Ramos (cell line): ENCODE results near the gene PCDHGA9.

Source experiments
- in situ Hi-C: fragments of 300-500 bp; cut with MboI; formaldehyde crosslinking; loops from one replicate; pipeline ENCODE4 v1.14.3; 2022; ENCODE audit warnings: low sequenced_read_pairs; ENCODE audit not compliant: unreplicated experiment

PCDHGA9 gene

DNA sequence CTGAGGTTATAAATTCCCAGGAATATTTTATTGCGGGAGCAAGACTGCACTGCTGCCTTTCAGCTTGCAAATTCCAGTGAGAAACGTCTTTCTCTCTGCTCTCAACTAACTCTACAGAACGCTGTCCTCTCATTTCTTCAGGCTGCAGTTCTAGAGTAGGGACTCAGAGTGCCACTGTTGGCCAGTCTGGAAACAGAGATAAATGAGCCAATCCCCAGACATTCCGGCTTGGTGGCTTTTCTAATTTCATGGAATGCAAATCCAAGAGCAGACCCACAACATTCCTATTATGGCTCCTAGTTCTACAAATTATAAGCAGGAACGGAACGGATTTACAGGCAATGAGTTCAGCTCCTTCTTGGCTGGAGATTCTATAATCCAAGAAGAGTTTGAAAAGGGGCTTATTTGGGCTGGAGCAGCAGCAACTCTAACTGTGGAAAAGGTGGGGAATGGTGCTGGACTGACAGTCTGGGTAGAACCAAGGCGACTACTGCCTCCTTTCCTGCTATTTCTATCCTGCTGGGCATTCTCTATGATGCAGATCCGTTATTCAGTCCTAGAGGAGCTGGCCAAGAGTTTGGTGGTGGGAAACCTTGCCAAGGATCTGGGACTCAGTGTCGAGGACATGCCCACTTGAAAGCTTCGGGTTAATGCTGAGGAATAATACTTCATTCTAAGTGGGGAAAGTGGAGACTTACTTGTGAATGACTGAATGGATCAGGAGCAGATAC, 37.0 kb downstream of the PCDHGA9 start:
- in situ Hi-C loops = no loop called here

DNA sequence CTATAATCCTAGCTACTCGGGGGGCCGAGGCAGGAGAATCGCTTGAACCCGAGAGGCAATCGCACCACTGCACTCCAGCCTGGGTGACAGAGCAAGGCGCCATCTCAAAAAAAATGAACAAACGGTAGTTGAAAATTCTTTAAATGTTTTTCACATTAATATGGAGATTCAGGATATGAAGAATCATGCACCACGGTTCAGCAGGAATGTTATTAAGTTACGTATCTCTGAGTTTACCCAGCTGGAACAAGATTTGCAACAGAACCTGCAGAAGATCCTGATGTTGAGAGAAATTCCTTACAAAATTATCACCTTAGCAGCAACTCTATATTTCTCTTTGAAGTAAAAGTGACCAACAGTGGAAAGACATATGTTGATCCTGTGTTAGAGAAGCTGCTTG, 37.8 kb downstream of the PCDHGA9 start:
- in situ Hi-C loops = no loop called here

DNA sequence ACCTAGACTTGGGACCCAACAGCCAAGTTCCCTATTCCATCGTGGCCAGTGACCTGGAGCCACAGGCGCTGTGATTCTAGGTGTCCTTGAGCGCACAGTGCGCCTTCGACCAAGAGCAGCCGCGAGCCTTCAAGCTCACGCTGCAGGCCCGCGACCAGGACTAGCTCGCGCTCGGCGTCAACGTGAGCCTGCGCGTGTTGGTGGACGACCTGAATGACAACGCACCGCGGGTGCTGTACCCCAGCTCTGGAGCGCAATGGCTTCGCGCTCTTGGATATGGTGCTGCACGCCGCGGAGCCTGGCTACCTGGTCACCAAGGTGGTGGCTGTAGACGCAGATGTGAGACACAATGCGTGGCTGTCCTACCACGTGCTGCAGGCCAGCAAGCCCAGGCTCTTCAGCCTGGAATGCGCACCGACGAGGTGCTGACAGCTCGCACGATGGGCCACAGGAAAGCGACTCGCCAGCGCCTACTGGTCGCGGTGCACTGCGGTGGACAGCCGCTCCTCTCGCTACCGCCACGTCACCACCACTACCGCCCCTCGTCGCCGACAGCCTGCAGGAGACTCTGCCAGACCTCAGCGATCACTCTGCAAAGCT, 39.1 kb downstream of the PCDHGA9 start:
- in situ Hi-C loops = no loop called here
